Measurements from ENCODE around the gene RNF157. TPM values are rescaled to one million over a fixed set of nuclear protein-coding genes. Genes with fewer than 3 reads are reported as not detected.
A peak's percentile ranks its signal among the peaks of the same experiment; 100 is the strongest.

RNF157 gene
- total and polyA plus RNA-seq, 9 of the 15 experiments (the other 6 are each of a cell fraction or from before 2014, with no cell fraction given) = 8.1 to 31.7 (median 20.8) TPM

DNA sequence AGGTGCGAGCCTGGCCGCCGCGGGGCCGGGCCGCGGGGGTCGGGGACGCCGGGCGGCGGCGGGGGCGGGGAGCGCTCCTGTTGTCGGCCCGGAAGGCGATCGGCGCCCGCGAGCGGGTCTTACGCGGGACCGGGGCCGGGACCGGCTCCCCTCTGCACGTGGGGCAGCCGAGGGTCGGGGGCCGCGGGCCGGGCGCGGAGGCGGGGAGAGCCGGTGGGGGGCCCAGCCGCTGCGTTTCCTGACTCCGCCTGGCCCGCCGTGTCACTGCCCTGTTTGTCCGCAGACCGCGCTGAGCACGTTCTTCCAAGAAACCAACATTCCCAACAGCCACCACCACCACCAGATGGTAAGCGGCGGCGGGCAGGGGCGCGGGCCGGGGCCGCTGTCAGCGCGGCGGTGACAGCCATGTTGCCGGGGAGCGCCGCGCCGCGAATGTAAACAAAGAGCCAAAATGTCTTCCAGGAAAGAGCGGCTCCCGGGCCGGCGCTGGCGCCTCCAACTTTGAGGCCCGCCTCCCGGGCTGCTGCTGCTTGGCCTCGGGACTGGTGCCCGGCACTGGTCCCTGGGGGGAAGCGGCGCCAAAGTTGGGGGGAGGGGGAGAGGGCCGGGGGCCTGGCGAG, 25.4 kb upstream of the RNF157 start (continued):
- TF ChIP-seq KLF10 (CRISPR knock-in tag; IDR thresholded peaks at IDR 0.05) (no peak), ZBED1 (IDR thresholded peaks at IDR 0.05) (no peak)

- H3K4me2 ChIP-seq (ENCODE audit: insufficient read depth, low read length) = peak within 1 kb of the TSS; percentile 97
- DNase-seq (ENCODE audit: extremely low read depth in 1 of 4, low spot score in 3 of 4) (peak; percentile 97 to 99 (median 98)), FAIRE-seq (peak; percentile 94), ATAC-seq (peak; percentile 90)
- H4K20me1 ChIP-seq (replicated peaks; ENCODE audit: control insufficient read depth, insufficient read depth, low read length) = no peaks in the 10 kb centered on the region
- H3K9ac ChIP-seq (ENCODE audit: insufficient read depth in 1 of 2, low read depth in 2 of 2, low read length in 2 of 2) = peak within 1 kb of the TSS; percentile 81 to 96
- H3K4me1 ChIP-seq (replicated peaks in 1 of 2; ENCODE audit: control insufficient read depth in 2 of 2, insufficient read depth in 2 of 2, low read length in 2 of 2) = peaks cover 37 to 39% of the 10 kb centered on the region in 2 experiments
- in situ Hi-C loops (cut with MboI) = loop anchor here (5.0 kb wide), 1 partner anchor 68 kb away; no protein-coding TSS in a partner anchor
- H3K27me3 ChIP-seq (ENCODE audit: control insufficient read depth in 2 of 2, insufficient read depth in 2 of 2, low read length in 2 of 2) = no peaks in the 10 kb centered on the region
- BruUV-seq (replicated peaks) = no TSS peak
- WGBS (ENCODE audit: insufficient coverage, low coverage, missing lambda C conversion rate) = 2% methylated on average over 57 of the region's 94 CpGs
- no peaks in the 10 kb centered on the region for H3K9me3 ChIP-seq (replicated peaks; ENCODE audit: control insufficient read depth, insufficient read depth, low read depth, low read length)
- no peaks in the 10 kb centered on the region for H3K9me1 ChIP-seq (ENCODE audit: control insufficient read depth, insufficient read depth, low read length)
- peaks cover 31% of the 10 kb centered on the region for H3K36me3 ChIP-seq (ENCODE audit: control insufficient read depth, insufficient read depth, low read length)
- ChIA-PET CTCF (ENCODE audit: low intra/inter-chr PET ratio) (no interaction called here), POLR2A (interaction anchor here (0.6 to 3.4 kb wide), 17 partner anchors 8 to 452 kb away, joined by 3 to 28 read pairs (median 4); partner anchors contain the start of gene RNF157)
- peaks cover 47% of the 10 kb centered on the region for H3K79me2 ChIP-seq (ENCODE audit: control insufficient read depth, insufficient read depth, low read length)
- peak within 1 kb of the TSS; percentile 79 for H2AFZ ChIP-seq (ENCODE audit: low read depth, low read length)
- peak within 1 kb of the TSS; percentile 91 for H3K4me3 ChIP-seq
- H3K27ac ChIP-seq (ENCODE audit: extremely low read depth, low read depth, low read length) = peak within 1 kb of the TSS; percentile 83
- intact Hi-C loops (cut with micrococcal nuclease) = loop anchor here (5.0 kb wide), 2 partner anchors 68 to 83 kb away; no protein-coding TSS in a partner anchor
- TF ChIP-seq KLF6 (CRISPR knock-in tag; IDR thresholded peaks at IDR 0.05; ENCODE audit: borderline replicate concordance) = 0 out of 2 replicates have a peak, but pooled peaks have one; percentile 2
- TF ChIP-seq PKNOX1 (IDR thresholded peaks at IDR 0.05) = peak; percentile 70
- TF ChIP-seq FOS (IDR thresholded peaks at IDR 0.05; ENCODE audit: extremely low read depth, insufficient read length) = peak; percentile 96
- TF ChIP-seq ZNF134 (CRISPR knock-in tag; conservative IDR thresholded peaks at IDR 0.05) = no peak
- TF ChIP-seq SIN3A (IDR thresholded peaks at IDR 0.05; ENCODE audit: borderline replicate concordance in 2 of 2, control insufficient read depth in 1 of 2, low read depth in 2 of 2, low read length in 2 of 2) = peak; percentile 15 to 57; a peak in 1 of 4 replicates
- TF ChIP-seq NR2C2 (CRISPR knock-in tag; IDR thresholded peaks at IDR 0.05) = no peak
- peak; percentile 78 for TF ChIP-seq NR2C2 (tag; IDR thresholded peaks at IDR 0.05)
- peak; percentile 22 to 43 for TF ChIP-seq E2F6 (IDR thresholded peaks at IDR 0.05; ENCODE audit: borderline replicate concordance in 1 of 2, extremely low read depth in 1 of 2, insufficient read depth in 1 of 2, insufficient read length in 1 of 2, low read depth in 1 of 2, low read length in 1 of 2, poor library complexity in 1 of 2, severe bottlenecking in 1 of 2)
- TF ChIP-seq POLR2G (IDR thresholded peaks at IDR 0.05; ENCODE audit: low read depth, low read length) = peak; percentile 91
- TF ChIP-seq ZNF395 (CRISPR knock-in tag; IDR thresholded peaks at IDR 0.05) = peak; percentile 98
These were observed 24.7 kb upstream of the RNF157 start, which contains the start of gene UBALD2 for GRCh38 chr17:76264755-76265623. Gene UBALD2, plus strand, starts transcription at chr17:76265348. Its CDS starts 158 bp downstream, at chr17:76265506.
